Stimulated activated CD4-positive, alpha-beta T cell treated with anti-CD3 and anti-CD28 coated beads, Interleukin-15, amount 100 ng/mL, for 1 hour (primary cell): Measurements from ENCODE around the gene ASB6.
"Not testable (repeated sequence)": the region's sequence is repeated elsewhere in the genome, so short reads cannot be mapped to it uniquely, and the experiment has no call there.

Experiments
- DNase-seq, 2 donors: peaks; one replicate each; pipeline ENCODE4 v3.0.0-alpha.2; 2020; ENCODE audit warnings: low read depth in 1 of 2, low spot score in 1 of 2

The ASB6 gene

GRCh38 chr9:129609486-129610212 is 32.3 kb downstream of the ASB6 start:
- peak in 1 of 2 donors; percentile 33 for DNase-seq

GRCh38 chr9:129608561-129609481 is 33.1 kb downstream of the ASB6 start:
- DNase-seq = no peak

GRCh38 chr9:129607027-129607387 is 34.9 kb downstream of the ASB6 start:
- DNase-seq = no peak

GRCh38 chr9:129606161-129607026 is 35.6 kb downstream of the ASB6 start:
- DNase-seq = no peak

- DNase-seq = no peak
Measured at GRCh38 chr9:129604766-129605163, 37.2 kb downstream of the ASB6 start.

- DNase-seq = no peak
Measured at GRCh38 chr9:129604056-129604765, 37.7 kb downstream of the ASB6 start.

GRCh38 chr9:129602598-129603415 is 39.1 kb downstream of the ASB6 start:
- no peak for DNase-seq

GRCh38 chr9:129601082-129601674 is 40.8 kb downstream of the ASB6 start:
- no peak for DNase-seq

- DNase-seq = no peak
Measured at GRCh38 chr9:129598089-129598596, 43.8 kb downstream of the ASB6 start.

- DNase-seq = no peak
Measured at GRCh38 chr9:129597355-129598088, 44.4 kb downstream of the ASB6 start.

- no peak for DNase-seq
Measured at GRCh38 chr9:129596541-129597331, 45.2 kb downstream of the ASB6 start.

- DNase-seq = no peak
Measured at GRCh38 chr9:129595903-129596540, 45.9 kb downstream of the ASB6 start.

- no peak for DNase-seq
Measured at GRCh38 chr9:129595311-129595741, 46.6 kb downstream of the ASB6 start.

- DNase-seq = no peak
Measured at GRCh38 chr9:129594632-129595031, 47.3 kb downstream of the ASB6 start.

GRCh38 chr9:129592790-129593189 is 49.2 kb downstream of the ASB6 start:
- DNase-seq = not testable (repeated sequence)

- DNase-seq = no peak
Measured at GRCh38 chr9:129591916-129592315, 50.0 kb downstream of the ASB6 start.

- no peak for DNase-seq
Measured at GRCh38 chr9:129590466-129590865, 51.5 kb downstream of the ASB6 start.
